Endothelial cell of umbilical vein (primary cell): ENCODE data around the gene CERS6. TPM values are rescaled to one million over a fixed set of nuclear protein-coding genes. Genes with fewer than 3 reads are reported as not detected.

Source experiments
- BruUV-seq: library from RNA; stranded (reverse); fragments of 400-500 nt; replicated peaks from 2 replicates; lab custom pipeline; 2021; lab: Mats Ljungman, UMichigan
- CTCF ChIA-PET: fragments of 300-600, 350-600 bp; sonication (Branson Sonifier 250); formaldehyde crosslinking; loops from one replicate; lab custom pipeline; 2021; ENCODE audit warnings: antibody characterized with exemption, inconsistent platforms; lab: Charles Lee
- POLR2A ChIA-PET: fragments of 300-600, 350-600 bp; sonication (Branson Sonifier 250); formaldehyde crosslinking; loops from one replicate; lab custom pipeline; 2021; ENCODE audit warnings: antibody characterized with exemption, inconsistent platforms; lab: Charles Lee
- DNase-seq: peaks from one replicate; pipeline ENCODE4 v3.0.0-alpha.2; 2011; ENCODE audit warnings: low read depth, low spot score
- FAIRE-seq: peaks from 2 replicates; lab custom pipeline; 2011; peaks lifted over from hg19 to GRCh38; lab: Jason Lieb, UNC
- H2AFZ ChIP-seq: 2 replicates; pipeline ENCODE4 v1.6.0; 2012; ENCODE audit warnings: low read depth, low read length, control low read depth, inconsistent platforms
- H3K27ac ChIP-seq: 2 replicates; pipeline ENCODE4 v1.5.1; 2011; ENCODE audit warnings: low read depth, mild to moderate bottlenecking, control low read depth, low read length, moderate library complexity; ENCODE audit not compliant: insufficient read depth
- H3K27me3 ChIP-seq, 2 experiments: 2 replicates each; pipeline versions ENCODE4 v1.6.0 to v1.6.1; 2011; ENCODE audit warnings: low read length in 2 of 2, mixed read lengths in 1 of 2; ENCODE audit not compliant: control insufficient read depth in 2 of 2, insufficient read depth in 2 of 2
- H3K36me3 ChIP-seq, 2 experiments: 2 replicates in 1 of 2; 3 replicates in 1 of 2; pipeline ENCODE4 v1.5.1; 2011; ENCODE audit warnings: low read length in 2 of 2, mild to moderate bottlenecking in 1 of 2, moderate library complexity in 1 of 2; ENCODE audit not compliant: control insufficient read depth in 2 of 2, insufficient read depth in 2 of 2; ENCODE audit errors: extremely low read depth in 1 of 2
- H3K4me1 ChIP-seq: 3 replicates; pipeline ENCODE4 v1.5.1; 2011; ENCODE audit warnings: mild to moderate bottlenecking, low read length; ENCODE audit not compliant: control insufficient read depth, insufficient read depth; ENCODE audit errors: extremely low read depth
- H3K4me2 ChIP-seq: 2 replicates; pipeline ENCODE4 v1.6.1; 2011; ENCODE audit warnings: low read length, control low read depth, mixed read lengths; ENCODE audit not compliant: insufficient read depth
- H3K4me3 ChIP-seq, 3 experiments: fragments of 200-600 bp in 1 of 3; sonication (generic), shearing (Covaris generic) in 1 of 3; replicated peaks in 1 of 3; 2 replicates each; pipeline ENCODE4 v1.5.1; 2011 to 2016; ENCODE audit warnings: control low read depth in 3 of 3, low read length in 3 of 3, mild to moderate bottlenecking in 2 of 3, inconsistent platforms in 1 of 3, low read depth in 1 of 3, moderate library complexity in 1 of 3; ENCODE audit not compliant: insufficient read depth in 1 of 3
- H3K79me2 ChIP-seq: 2 replicates; pipeline ENCODE4 v1.6.0; 2012; ENCODE audit warnings: low read length, inconsistent platforms; ENCODE audit not compliant: control insufficient read depth, insufficient read depth
- H3K9ac ChIP-seq: replicated peaks from 2 replicates; pipeline ENCODE3; 2011; ENCODE audit warnings: low read length, control low read depth; ENCODE audit not compliant: insufficient read depth; ENCODE audit errors: extremely low read depth
- H3K9me1 ChIP-seq: replicated peaks from 3 replicates; pipeline ENCODE4 v1.6.0; 2011; ENCODE audit warnings: mild to moderate bottlenecking, low read length; ENCODE audit not compliant: control insufficient read depth, insufficient read depth; ENCODE audit errors: extremely low read depth
- H3K9me3 ChIP-seq: replicated peaks from 2 replicates; pipeline ENCODE4 v1.5.1; 2012; ENCODE audit warnings: low read length, inconsistent platforms; ENCODE audit not compliant: control insufficient read depth, insufficient read depth
- H4K20me1 ChIP-seq: replicated peaks from 2 replicates; pipeline ENCODE3; 2011; ENCODE audit warnings: mild to moderate bottlenecking, low read length; ENCODE audit not compliant: control insufficient read depth, insufficient read depth; ENCODE audit errors: extremely low read depth
- CTCF ChIP-seq, 2 donors: IDR thresholded peaks; 1 replicate in 1 of 2; 2 replicates in 1 of 2; pipeline ENCODE4 v1.5.1; 2011; ENCODE audit warnings: low read length in 2 of 2, mild to moderate bottlenecking in 2 of 2, moderate library complexity in 2 of 2, control low read depth in 1 of 2, inconsistent platforms in 1 of 2, low read depth in 1 of 2; ENCODE audit not compliant: insufficient read depth in 1 of 2; ENCODE audit errors: extremely low read depth in 1 of 2
- EZH2 ChIP-seq: IDR thresholded peaks from 2 replicates; pipeline ENCODE4 v1.6.1; 2012; ENCODE audit warnings: borderline replicate concordance, low read depth, mild to moderate bottlenecking, moderate library complexity, low read length, inconsistent platforms; ENCODE audit not compliant: severe bottlenecking
- FOS ChIP-seq: IDR thresholded peaks from 2 replicates; pipeline ENCODE4 v1.6.1; 2011; ENCODE audit warnings: mild to moderate bottlenecking, low read length, moderate library complexity, borderline replicate concordance; ENCODE audit not compliant: insufficient read depth
- GATA2 ChIP-seq: IDR thresholded peaks from 2 replicates; pipeline ENCODE4 v1.7.0; 2011; ENCODE audit warnings: low read depth, mild to moderate bottlenecking, moderate library complexity, mixed read lengths, low read length; ENCODE audit not compliant: insufficient read length, insufficient read depth
- JUN ChIP-seq: IDR thresholded peaks from 2 replicates; pipeline ENCODE4 v1.6.1; 2011; ENCODE audit warnings: borderline replicate concordance, low read depth; ENCODE audit not compliant: insufficient read length, insufficient read depth
- MYC ChIP-seq: IDR thresholded peaks from one replicate; pipeline ENCODE4 v1.6.1; 2011; ENCODE audit warnings: mild to moderate bottlenecking, low read depth, low read length
- POLR2A ChIP-seq: IDR thresholded peaks from 2 replicates; pipeline ENCODE4 v1.6.1; 2012; ENCODE audit warnings: low read depth, mild to moderate bottlenecking, control low read depth, low read length
- POLR2AphosphoS5 ChIP-seq: IDR thresholded peaks from 2 replicates; pipeline ENCODE4 v1.6.1; 2012; ENCODE audit warnings: low read depth, mild to moderate bottlenecking, control low read depth, low read length, moderate library complexity; ENCODE audit not compliant: insufficient read depth
- dilution Hi-C: fragments of 300-500 bp; cut with MboI; formaldehyde crosslinking; loops from one replicate; pipeline ENCODE4 v1.15.0; 2019; ENCODE audit warnings: low sequenced_read_pairs; ENCODE audit not compliant: extremely low pct_ligation_motif_present
- intact Hi-C: fragments of 100-400 bp; cut with micrococcal nuclease; formaldehyde crosslinking; loops from one replicate; pipeline ENCODE4 v1.10.0; 2022
- polyA plus RNA-seq, 4 experiments: library from polyadenylated mRNA; depleted of rRNA in 3 of 4; stranded (reverse) in 3 of 4; unstranded in 1 of 4; fragments of >200 nt; gene quantifications; 2 replicates each; pipeline versions ENCODE4 v1.2.1 to v1.2.3, GENCODE V29; 2011 to 2012; ENCODE audit warnings: missing spikeins in 1 of 4
- total RNA-seq: library from RNA; stranded (reverse); gene quantifications from 2 replicates; pipeline ENCODE4 v1.2.3, GENCODE V29; 2021
- TF ChIP-seq, protein P1 (sequence below): IDR thresholded peaks from 2 replicates; pipeline ENCODE4 v1.6.1; 2011; ENCODE audit not compliant: insufficient read depth, insufficient read length

Gene CERS6
- total and polyA plus RNA-seq, 2 donors (not counting 3 experiments of a cell fraction or from before 2014, with no cell fraction given) = 2.7 to 11.7 TPM

DNA sequence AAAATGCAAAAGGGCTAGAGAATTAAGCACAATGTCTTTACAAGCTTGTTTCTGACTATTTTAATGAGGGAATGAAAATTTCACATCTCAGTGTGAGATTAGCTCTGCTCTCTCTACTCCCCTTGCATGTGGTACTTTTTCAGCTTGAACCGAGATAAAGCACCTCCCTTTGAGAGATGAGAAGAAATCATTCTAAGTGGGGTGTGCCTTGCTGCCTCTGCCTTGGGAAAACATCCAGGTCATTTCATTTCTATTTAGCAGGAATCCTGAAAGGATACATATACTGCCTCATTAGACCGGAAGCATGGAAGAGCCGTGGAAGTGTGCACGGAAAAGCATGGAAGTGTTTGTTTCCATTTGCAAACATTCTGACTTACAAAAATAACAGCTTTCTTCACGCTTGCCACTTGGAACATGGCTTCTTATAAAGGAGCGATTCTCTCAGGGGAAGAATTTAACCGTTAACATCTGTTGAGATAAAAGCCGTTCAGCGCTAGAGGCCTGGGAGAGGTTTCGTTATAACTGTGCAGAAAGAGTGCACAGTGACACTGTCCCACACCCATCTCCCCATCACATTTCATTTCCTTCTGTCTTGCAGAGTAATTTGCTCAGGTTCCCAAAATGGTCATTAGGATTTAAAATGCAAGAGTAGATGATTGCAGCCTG lies 363.1 kb downstream of the CERS6 start:
- BruUV-seq = no TSS peak
- dilution Hi-C loops = no loop called here
- peak; percentile 40 for FAIRE-seq
- no peaks in the 10 kb centered on the region for H3K27me3 ChIP-seq
- no peaks in the 10 kb centered on the region for H4K20me1 ChIP-seq
- intact Hi-C loops = no loop called here
- CTCF ChIA-PET = no interaction called here
- H3K9me3 ChIP-seq = no peaks in the 10 kb centered on the region
- TF ChIP-seq POLR2AphosphoS5 (no peak), CTCF (IDR thresholded peaks at IDR 0.05; ENCODE audit: extremely low read depth in 1 of 2, insufficient read depth in 1 of 2, low read depth in 1 of 2, low read length in 2 of 2) (no peak), JUN (no peak), GATA2 (no peak), EZH2 (no peak), MYC (no peak), FOS (no peak), POLR2A (no peak)
- TF ChIP-seq, protein P1, sequence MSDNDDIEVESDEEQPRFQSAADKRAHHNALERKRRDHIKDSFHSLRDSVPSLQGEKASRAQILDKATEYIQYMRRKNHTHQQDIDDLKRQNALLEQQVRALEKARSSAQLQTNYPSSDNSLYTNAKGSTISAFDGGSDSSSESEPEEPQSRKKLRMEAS = no peak
- peak; percentile 39 for DNase-seq
- no peak overlapping the region for H3K9ac ChIP-seq
- POLR2A ChIA-PET = no interaction called here
- no peaks in the 10 kb centered on the region for H3K9me1 ChIP-seq
- H3K36me3 ChIP-seq = no peaks in the 10 kb centered on the region
- peak overlapping the region; percentile 81 for H3K4me2 ChIP-seq
- H3K27ac ChIP-seq = no peak overlapping the region
- H2AFZ ChIP-seq = peak overlapping the region; percentile 87
- H3K4me1 ChIP-seq = peaks cover 8% of the 10 kb centered on the region
- H3K79me2 ChIP-seq = no peaks in the 10 kb centered on the region
- H3K4me3 ChIP-seq = peak overlapping the region in 1 of 3 experiments; percentile 51
